Endothelial cell of umbilical vein (primary cell): ENCODE measurements around the gene IKZF3. TPM values are rescaled to one million over a fixed set of nuclear protein-coding genes. Genes with fewer than 3 reads are reported as not detected.

Experiments
- Bru-seq: library from RNA; stranded (reverse); fragments of 400-500 nt; gene quantifications from one replicate; lab custom pipeline; 2021; lab: Mats Ljungman, UMichigan
- BruChase-seq, 2 experiments: library from RNA; stranded (reverse); fragments of 400-500 nt; gene quantifications; one replicate each; lab custom pipeline; 2021; lab: Mats Ljungman, UMichigan
- BruUV-seq: library from RNA; stranded (reverse); fragments of 400-500 nt; replicated peaks from 2 replicates; lab custom pipeline; 2021; lab: Mats Ljungman, UMichigan
- CTCF ChIA-PET: fragments of 300-600, 350-600 bp; sonication (Branson Sonifier 250); formaldehyde crosslinking; loops from one replicate; lab custom pipeline; 2021; ENCODE audit warnings: antibody characterized with exemption, inconsistent platforms; lab: Charles Lee
- POLR2A ChIA-PET: fragments of 300-600, 350-600 bp; sonication (Branson Sonifier 250); formaldehyde crosslinking; loops from one replicate; lab custom pipeline; 2021; ENCODE audit warnings: antibody characterized with exemption, inconsistent platforms; lab: Charles Lee
- DNase-seq: peaks from one replicate; pipeline ENCODE4 v3.0.0-alpha.2; 2011; ENCODE audit warnings: low read depth, low spot score
- FAIRE-seq: peaks from 2 replicates; lab custom pipeline; 2011; peaks lifted over from hg19 to GRCh38; lab: Jason Lieb, UNC
- H2AFZ ChIP-seq: 2 replicates; pipeline ENCODE4 v1.6.0; 2012; ENCODE audit warnings: low read depth, low read length, control low read depth, inconsistent platforms
- H3K27ac ChIP-seq: 2 replicates; pipeline ENCODE4 v1.5.1; 2011; ENCODE audit warnings: low read depth, mild to moderate bottlenecking, control low read depth, low read length, moderate library complexity; ENCODE audit not compliant: insufficient read depth
- H3K27me3 ChIP-seq, 2 experiments: 2 replicates each; pipeline versions ENCODE4 v1.6.0 to v1.6.1; 2011; ENCODE audit warnings: low read length in 2 of 2, mixed read lengths in 1 of 2; ENCODE audit not compliant: control insufficient read depth in 2 of 2, insufficient read depth in 2 of 2
- H3K36me3 ChIP-seq, 2 experiments: 2 replicates in 1 of 2; 3 replicates in 1 of 2; pipeline ENCODE4 v1.5.1; 2011; ENCODE audit warnings: low read length in 2 of 2, mild to moderate bottlenecking in 1 of 2, moderate library complexity in 1 of 2; ENCODE audit not compliant: control insufficient read depth in 2 of 2, insufficient read depth in 2 of 2; ENCODE audit errors: extremely low read depth in 1 of 2
- H3K4me1 ChIP-seq: 3 replicates; pipeline ENCODE4 v1.5.1; 2011; ENCODE audit warnings: mild to moderate bottlenecking, low read length; ENCODE audit not compliant: control insufficient read depth, insufficient read depth; ENCODE audit errors: extremely low read depth
- H3K4me2 ChIP-seq: 2 replicates; pipeline ENCODE4 v1.6.1; 2011; ENCODE audit warnings: low read length, control low read depth, mixed read lengths; ENCODE audit not compliant: insufficient read depth
- H3K4me3 ChIP-seq, 3 experiments: fragments of 200-600 bp in 1 of 3; sonication (generic), shearing (Covaris generic) in 1 of 3; replicated peaks in 1 of 3; 2 replicates each; pipeline ENCODE4 v1.5.1; 2011 to 2016; ENCODE audit warnings: control low read depth in 3 of 3, low read length in 3 of 3, mild to moderate bottlenecking in 2 of 3, inconsistent platforms in 1 of 3, low read depth in 1 of 3, moderate library complexity in 1 of 3; ENCODE audit not compliant: insufficient read depth in 1 of 3
- H3K79me2 ChIP-seq: 2 replicates; pipeline ENCODE4 v1.6.0; 2012; ENCODE audit warnings: low read length, inconsistent platforms; ENCODE audit not compliant: control insufficient read depth, insufficient read depth
- H3K9ac ChIP-seq: replicated peaks from 2 replicates; pipeline ENCODE3; 2011; ENCODE audit warnings: low read length, control low read depth; ENCODE audit not compliant: insufficient read depth; ENCODE audit errors: extremely low read depth
- H3K9me1 ChIP-seq: replicated peaks from 3 replicates; pipeline ENCODE4 v1.6.0; 2011; ENCODE audit warnings: mild to moderate bottlenecking, low read length; ENCODE audit not compliant: control insufficient read depth, insufficient read depth; ENCODE audit errors: extremely low read depth
- H3K9me3 ChIP-seq: replicated peaks from 2 replicates; pipeline ENCODE4 v1.5.1; 2012; ENCODE audit warnings: low read length, inconsistent platforms; ENCODE audit not compliant: control insufficient read depth, insufficient read depth
- H4K20me1 ChIP-seq: replicated peaks from 2 replicates; pipeline ENCODE3; 2011; ENCODE audit warnings: mild to moderate bottlenecking, low read length; ENCODE audit not compliant: control insufficient read depth, insufficient read depth; ENCODE audit errors: extremely low read depth
- CTCF ChIP-seq, 2 donors: IDR thresholded peaks; 1 replicate in 1 of 2; 2 replicates in 1 of 2; pipeline ENCODE4 v1.5.1; 2011; ENCODE audit warnings: low read length in 2 of 2, mild to moderate bottlenecking in 2 of 2, moderate library complexity in 2 of 2, control low read depth in 1 of 2, inconsistent platforms in 1 of 2, low read depth in 1 of 2; ENCODE audit not compliant: insufficient read depth in 1 of 2; ENCODE audit errors: extremely low read depth in 1 of 2
- EZH2 ChIP-seq: IDR thresholded peaks from 2 replicates; pipeline ENCODE4 v1.6.1; 2012; ENCODE audit warnings: borderline replicate concordance, low read depth, mild to moderate bottlenecking, moderate library complexity, low read length, inconsistent platforms; ENCODE audit not compliant: severe bottlenecking
- FOS ChIP-seq: IDR thresholded peaks from 2 replicates; pipeline ENCODE4 v1.6.1; 2011; ENCODE audit warnings: mild to moderate bottlenecking, low read length, moderate library complexity, borderline replicate concordance; ENCODE audit not compliant: insufficient read depth
- GATA2 ChIP-seq: IDR thresholded peaks from 2 replicates; pipeline ENCODE4 v1.7.0; 2011; ENCODE audit warnings: low read depth, mild to moderate bottlenecking, moderate library complexity, mixed read lengths, low read length; ENCODE audit not compliant: insufficient read length, insufficient read depth
- JUN ChIP-seq: IDR thresholded peaks from 2 replicates; pipeline ENCODE4 v1.6.1; 2011; ENCODE audit warnings: borderline replicate concordance, low read depth; ENCODE audit not compliant: insufficient read length, insufficient read depth
- MAX ChIP-seq: IDR thresholded peaks from 2 replicates; pipeline ENCODE4 v1.6.1; 2011; ENCODE audit not compliant: insufficient read depth, insufficient read length
- POLR2AphosphoS5 ChIP-seq: IDR thresholded peaks from 2 replicates; pipeline ENCODE4 v1.6.1; 2012; ENCODE audit warnings: low read depth, mild to moderate bottlenecking, control low read depth, low read length, moderate library complexity; ENCODE audit not compliant: insufficient read depth
- dilution Hi-C: fragments of 300-500 bp; cut with MboI; formaldehyde crosslinking; loops from one replicate; pipeline ENCODE4 v1.15.0; 2019; ENCODE audit warnings: low sequenced_read_pairs; ENCODE audit not compliant: extremely low pct_ligation_motif_present
- intact Hi-C: fragments of 100-400 bp; cut with micrococcal nuclease; formaldehyde crosslinking; loops from one replicate; pipeline ENCODE4 v1.10.0; 2022
- long read RNA-seq: library from polyadenylated mRNA; stranded (forward); transcript quantifications from one replicate; pipeline ENCODE4 v2.0.0, GENCODE V29; 2021
- polyA minus RNA-seq, 3 experiments: library from RNA; depleted of rRNA, polyadenylated mRNA; stranded (reverse); fragments of >200 nt; gene quantifications; 1 replicate in 1 of 3; 2 replicates in 2 of 3; pipeline ENCODE4 v1.2.3, GENCODE V29; 2011
- polyA plus RNA-seq, 4 experiments: library from polyadenylated mRNA; depleted of rRNA in 3 of 4; stranded (reverse) in 3 of 4; unstranded in 1 of 4; fragments of >200 nt; gene quantifications; 2 replicates each; pipeline versions ENCODE4 v1.2.1 to v1.2.3, GENCODE V29; 2011 to 2012; ENCODE audit warnings: missing spikeins in 1 of 4
- total RNA-seq: library from RNA; stranded (reverse); gene quantifications from 2 replicates; pipeline ENCODE4 v1.2.3, GENCODE V29; 2021

The IKZF3 gene
- total RNA-seq (not detected in 2 replicates), polyA plus RNA-seq (not detected in 2 replicates), polyA minus RNA-seq (not detected in 2 replicates), Bru-seq, nascent RNA (not detected), BruChase-seq, experiment 1, labeled RNA remaining after a 6-hour chase (percentile 2 among the genes with signal in this experiment), BruChase-seq, experiment 2, labeled RNA remaining after a 2-hour chase (not detected)
- not detected in 2 replicates for polyA plus RNA-seq (2011; cell fraction: cytosol; rRNA removed)
- not detected in 2 replicates for polyA plus RNA-seq (2011; cell fraction: nucleus; rRNA removed)
- polyA plus RNA-seq (2012): not detected in 2 replicates
- not detected for polyA minus RNA-seq (2011; cell fraction: cytosol; rRNA and poly(A)+ RNA removed)
- not detected in 2 replicates for polyA minus RNA-seq (2011; cell fraction: nucleus; rRNA and poly(A)+ RNA removed)
- long read RNA-seq: 0 reads

GRCh38 chr17:39863918-39864746 lies at the start of gene IKZF3:
Gene IKZF3, minus strand, starts transcription at chr17:39864312. Its CDS starts 186 bp downstream, at chr17:39864126.
- Histone ChIP-seq H3K9ac (no peak within 1 kb of the TSS), H3K4me2 (no peak within 1 kb of the TSS), H3K79me2 (no peaks in the 10 kb centered on the region), H3K9me1 (no peaks in the 10 kb centered on the region), H2AFZ (peak within 1 kb of the TSS; percentile 44), H3K4me1 (no peaks in the 10 kb centered on the region), H3K36me3 (no peaks in the 10 kb centered on the region), H3K9me3 (no peaks in the 10 kb centered on the region), H3K27ac (no peak within 1 kb of the TSS), H3K27me3 (peaks cover 56 to 86% of the 10 kb centered on the region in 2 experiments), H3K4me3 (no peak within 1 kb of the TSS), H4K20me1 (no peaks in the 10 kb centered on the region)
- dilution Hi-C loops: no loop called here
- POLR2A ChIA-PET: no interaction called here
- TF ChIP-seq EZH2: peak; percentile 93
- no peak for TF ChIP-seq FOS
- no TSS peak for BruUV-seq
- CTCF ChIA-PET: interaction anchor here (1.5 kb wide), 1 partner anchor 242 kb away, joined by 4 read pairs; no protein-coding TSS in a partner anchor
- intact Hi-C loops: loop anchor here (10.0 kb wide), 1 partner anchor 79 kb away; no protein-coding TSS in a partner anchor
- DNase-seq: peak; percentile 35
- FAIRE-seq: no peak

GRCh38 chr17:39908789-39909352 lies 44.8 kb upstream of the IKZF3 start:
- FAIRE-seq (no peak), DNase-seq (no peak)
- dilution Hi-C loops (no loop called here), intact Hi-C loops (no loop called here)
- ChIA-PET POLR2A (no interaction called here), CTCF (interaction anchor here (1.4 kb wide), 1 partner anchor 21 kb away, joined by 5 read pairs; no protein-coding TSS in a partner anchor)
- H3K9me3 ChIP-seq: no peaks in the 10 kb centered on the region
- no peak overlapping the region for H3K9ac ChIP-seq
- H3K4me2 ChIP-seq: no peak overlapping the region
- no peaks in the 10 kb centered on the region for H3K79me2 ChIP-seq
- no TSS peak for BruUV-seq
- no peak overlapping the region for H3K4me3 ChIP-seq
- no peaks in the 10 kb centered on the region for H3K4me1 ChIP-seq
- H3K27me3 ChIP-seq: no peaks in the 10 kb centered on the region
- H2AFZ ChIP-seq: no peak overlapping the region
- H3K27ac ChIP-seq: no peak overlapping the region
- H3K36me3 ChIP-seq: no peaks in the 10 kb centered on the region
- TF ChIP-seq GATA2 (no peak), JUN (no peak), FOS (no peak), MAX (no peak), CTCF (IDR thresholded peaks at IDR 0.05; ENCODE audit: extremely low read depth in 1 of 2, insufficient read depth in 1 of 2, low read depth in 1 of 2, low read length in 2 of 2) (no peak), POLR2AphosphoS5 (no peak)
- H4K20me1 ChIP-seq: no peaks in the 10 kb centered on the region
- H3K9me1 ChIP-seq: no peaks in the 10 kb centered on the region
